Ascending aorta (tissue), 2 donors: ENCODE results near the gene KCNQ2. TPM values are rescaled to one million over a fixed set of nuclear protein-coding genes. Genes with fewer than 3 reads are reported as not detected.

ENCODE experiments used
- DNase-seq, 2 donors: peaks; one replicate each; pipeline ENCODE4 v3.0.0-alpha.2; 2019; ENCODE audit warnings: low spot score in 2 of 2
- H3K27ac ChIP-seq, 2 donors: fragments of 200-600 bp; sonication (generic); one replicate each; pipeline ENCODE4 v1.5.1; 2016 to 2017; ENCODE audit warnings: mild to moderate bottlenecking in 1 of 2
- H3K27me3 ChIP-seq: fragments of 200-600 bp; sonication (generic); one replicate; pipeline ENCODE4 v1.5.1; 2017
- H3K36me3 ChIP-seq, 2 donors: fragments of 200-600 bp; sonication (generic); one replicate each; pipeline ENCODE4 v1.5.1; 2016
- H3K4me1 ChIP-seq, 2 donors: fragments of 200-600 bp; sonication (generic); one replicate each; pipeline ENCODE4 v1.5.1; 2016 to 2017; ENCODE audit warnings: mild to moderate bottlenecking in 1 of 2
- H3K4me3 ChIP-seq, 2 donors: fragments of 200-600 bp; sonication (generic); one replicate each; pipeline ENCODE4 v1.5.1; 2016 to 2017; ENCODE audit warnings: mild to moderate bottlenecking in 1 of 2
- H3K9me3 ChIP-seq, 2 donors: fragments of 200-600 bp; sonication (generic); one replicate each; pipeline ENCODE4 v1.5.1; 2016
- intact Hi-C: fragments of 100-400 bp; cut with DNase I; formaldehyde crosslinking; loops from one replicate; pipeline ENCODE4 v1.15.1; 2023
- total RNA-seq: library from RNA; depleted of rRNA; stranded (reverse); fragments of >200 nt; gene quantifications from one replicate; pipeline ENCODE4 v1.1.0, GENCODE V29; 2016
- TF ChIP-seq, protein P1 (sequence below), 3 experiments: fragments of 200-600 bp in 2 of 3; fragments of 450-650 bp in 1 of 3; sonication (generic) in 2 of 3; IDR thresholded peaks; one replicate each; pipeline ENCODE4 v1.5.1; 2016 to 2019; ENCODE audit warnings: antibody characterized with exemption in 3 of 3, mild to moderate bottlenecking in 1 of 3, moderate library complexity in 1 of 3

KCNQ2 gene
- total RNA-seq, 1 donor from 2014 or later: not detected

DNA sequence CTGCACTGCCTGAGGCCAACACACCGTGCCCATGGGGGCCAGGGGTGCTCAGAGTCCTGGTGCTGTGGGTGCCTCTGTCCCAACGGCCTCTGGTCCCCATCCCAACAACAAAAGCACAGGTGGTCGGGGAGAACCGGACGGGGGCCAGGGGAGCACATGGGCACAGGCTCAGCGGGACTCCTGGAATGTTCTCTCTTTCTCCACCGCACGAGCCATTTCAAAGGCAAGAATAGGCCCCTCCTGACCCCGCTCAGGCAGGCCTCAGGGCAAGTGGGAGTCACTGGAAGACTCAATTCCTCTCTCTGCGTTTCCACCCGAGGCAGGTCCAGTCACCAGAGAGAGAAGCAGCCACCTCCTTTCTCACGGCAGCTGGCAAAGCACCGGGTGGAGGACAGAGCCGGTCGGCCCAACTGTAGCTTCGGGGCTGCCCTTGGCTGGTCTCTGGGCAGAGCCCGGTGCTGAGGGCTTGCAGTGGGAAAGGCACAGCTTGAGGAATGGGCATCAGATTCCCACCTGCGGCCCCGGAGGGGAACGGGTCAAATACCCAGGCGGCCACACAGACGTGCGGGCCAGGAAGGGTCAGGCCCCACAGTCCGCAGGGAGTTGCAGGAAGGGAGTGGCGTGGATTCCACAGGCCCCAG, 55.2 kb downstream of the KCNQ2 start:
- Histone ChIP-seq H3K27ac (no peak overlapping the region), H3K27me3 (no peaks in the 10 kb centered on the region), H3K36me3 (no peaks in the 10 kb centered on the region), H3K9me3 (no peaks in the 10 kb centered on the region), H3K4me1 (no peaks in the 10 kb centered on the region), H3K4me3 (no peak overlapping the region)
- intact Hi-C loops: no loop called here
- DNase-seq: no peak
- TF ChIP-seq, protein P1, sequence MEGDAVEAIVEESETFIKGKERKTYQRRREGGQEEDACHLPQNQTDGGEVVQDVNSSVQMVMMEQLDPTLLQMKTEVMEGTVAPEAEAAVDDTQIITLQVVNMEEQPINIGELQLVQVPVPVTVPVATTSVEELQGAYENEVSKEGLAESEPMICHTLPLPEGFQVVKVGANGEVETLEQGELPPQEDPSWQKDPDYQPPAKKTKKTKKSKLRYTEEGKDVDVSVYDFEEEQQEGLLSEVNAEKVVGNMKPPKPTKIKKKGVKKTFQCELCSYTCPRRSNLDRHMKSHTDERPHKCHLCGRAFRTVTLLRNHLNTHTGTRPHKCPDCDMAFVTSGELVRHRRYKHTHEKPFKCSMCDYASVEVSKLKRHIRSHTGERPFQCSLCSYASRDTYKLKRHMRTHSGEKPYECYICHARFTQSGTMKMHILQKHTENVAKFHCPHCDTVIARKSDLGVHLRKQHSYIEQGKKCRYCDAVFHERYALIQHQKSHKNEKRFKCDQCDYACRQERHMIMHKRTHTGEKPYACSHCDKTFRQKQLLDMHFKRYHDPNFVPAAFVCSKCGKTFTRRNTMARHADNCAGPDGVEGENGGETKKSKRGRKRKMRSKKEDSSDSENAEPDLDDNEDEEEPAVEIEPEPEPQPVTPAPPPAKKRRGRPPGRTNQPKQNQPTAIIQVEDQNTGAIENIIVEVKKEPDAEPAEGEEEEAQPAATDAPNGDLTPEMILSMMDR (IDR thresholded peaks at IDR 0.05): no peak

DNA sequence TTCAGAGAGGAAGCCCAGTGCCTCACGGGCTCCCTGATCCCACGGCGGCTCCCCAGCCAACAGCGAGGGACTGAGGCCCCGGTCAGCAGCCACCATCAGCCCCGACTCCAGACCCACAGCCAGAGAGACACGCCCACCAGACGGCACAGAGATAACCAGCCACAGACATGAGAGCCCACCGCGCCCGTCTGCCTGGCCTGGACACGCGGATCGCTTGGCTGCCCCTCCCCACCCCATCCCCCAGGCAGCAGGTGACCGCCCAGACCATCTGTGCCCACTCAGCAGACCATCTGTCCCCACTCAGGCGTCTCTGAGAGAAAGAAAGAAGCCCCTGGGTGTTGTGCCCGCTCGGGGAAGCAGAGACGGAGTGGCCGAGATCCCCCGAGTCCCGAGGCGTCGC, 55.8 kb downstream of the KCNQ2 start:
- no peak overlapping the region for H3K27ac ChIP-seq
- no peak for DNase-seq
- intact Hi-C loops: no loop called here
- no peaks in the 10 kb centered on the region for H3K4me1 ChIP-seq
- H3K27me3 ChIP-seq: no peaks in the 10 kb centered on the region
- no peak overlapping the region for H3K4me3 ChIP-seq
- TF ChIP-seq, protein P1 (IDR thresholded peaks at IDR 0.05): no peak
- no peaks in the 10 kb centered on the region for H3K9me3 ChIP-seq
- H3K36me3 ChIP-seq: no peaks in the 10 kb centered on the region

DNA sequence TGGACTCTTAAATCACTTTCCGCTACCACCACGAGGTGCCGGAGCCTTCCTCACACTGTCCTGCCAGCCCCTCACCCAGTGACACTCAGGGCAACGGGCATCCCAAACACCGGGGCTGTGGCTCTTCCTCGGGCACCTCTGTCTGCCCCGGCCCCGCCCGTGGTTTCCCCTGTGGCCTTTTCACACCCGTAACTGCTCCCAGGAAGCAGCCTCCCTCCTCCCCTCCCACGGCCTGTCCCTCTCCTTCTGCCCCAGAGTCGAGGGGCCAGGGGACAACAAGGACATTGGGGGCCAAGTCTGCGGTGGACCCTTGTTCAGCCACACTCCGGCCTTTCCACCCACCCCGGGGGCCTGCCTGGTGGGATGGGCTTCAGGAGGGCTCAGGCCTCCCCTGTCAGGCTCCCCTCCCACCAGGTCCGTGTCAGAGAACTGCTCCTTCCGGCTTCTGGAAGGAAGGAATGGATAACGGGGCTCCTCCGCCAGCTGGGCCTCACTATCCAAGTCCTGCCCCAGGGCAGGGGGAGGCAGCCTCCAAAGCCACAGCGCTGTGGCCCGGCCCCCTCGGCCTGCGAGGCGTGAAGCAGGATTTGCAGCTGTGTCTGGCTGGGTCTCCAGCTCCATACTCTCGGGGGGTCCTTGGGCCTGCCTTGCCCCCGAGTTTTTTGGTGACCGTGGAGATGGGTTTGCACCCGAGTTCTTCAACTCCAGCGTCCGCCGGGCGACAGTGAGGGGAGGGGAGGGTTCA, 56.6 kb downstream of the KCNQ2 start:
- Histone ChIP-seq H3K27ac (no peak overlapping the region), H3K27me3 (no peaks in the 10 kb centered on the region), H3K4me1 (no peaks in the 10 kb centered on the region), H3K4me3 (no peak overlapping the region), H3K9me3 (no peaks in the 10 kb centered on the region), H3K36me3 (no peaks in the 10 kb centered on the region)
- TF ChIP-seq, protein P1 (IDR thresholded peaks at IDR 0.05): no peak
- intact Hi-C loops: no loop called here
- no peak for DNase-seq

DNA sequence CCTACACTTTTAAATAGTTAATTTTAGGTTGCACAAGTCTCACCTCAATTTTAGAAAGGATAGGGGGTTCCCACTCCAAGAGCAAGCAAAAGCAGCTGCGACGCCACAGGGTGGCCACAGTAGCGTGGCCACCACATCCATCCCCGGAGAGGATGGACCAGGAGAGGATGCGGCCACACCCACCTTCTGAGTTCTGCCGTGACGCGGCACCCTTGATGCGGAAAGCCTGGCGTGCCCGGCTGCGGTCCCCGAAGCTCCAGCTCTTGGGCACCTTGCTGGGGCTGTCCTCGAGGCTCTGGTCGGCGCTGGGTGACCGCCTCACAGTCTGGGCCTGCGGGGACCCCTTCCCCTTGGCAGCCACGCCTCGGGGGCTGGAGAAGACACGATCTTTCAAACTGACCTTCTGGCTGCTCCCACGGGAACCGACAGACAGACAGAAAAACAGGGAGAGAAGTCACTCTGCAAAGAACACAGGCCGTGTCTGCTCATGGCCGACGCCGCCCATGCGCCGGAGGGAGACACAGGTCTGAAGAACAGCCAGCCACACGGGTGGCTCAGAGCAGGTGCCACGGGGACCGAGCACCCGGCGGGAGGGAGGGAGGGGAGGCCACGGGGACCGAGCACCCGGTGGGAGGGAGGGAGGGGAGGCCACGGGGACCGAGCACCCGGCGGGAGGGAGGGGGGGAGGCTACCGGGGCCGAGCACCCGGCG, 57.6 kb downstream of the KCNQ2 start:
- TF ChIP-seq, protein P1 (IDR thresholded peaks at IDR 0.05): no peak
- Histone ChIP-seq H3K36me3 (no peaks in the 10 kb centered on the region), H3K27me3 (no peaks in the 10 kb centered on the region), H3K4me3 (no peak overlapping the region), H3K4me1 (no peaks in the 10 kb centered on the region), H3K27ac (no peak overlapping the region), H3K9me3 (no peaks in the 10 kb centered on the region)
- DNase-seq: no peak
- intact Hi-C loops: no loop called here

DNA sequence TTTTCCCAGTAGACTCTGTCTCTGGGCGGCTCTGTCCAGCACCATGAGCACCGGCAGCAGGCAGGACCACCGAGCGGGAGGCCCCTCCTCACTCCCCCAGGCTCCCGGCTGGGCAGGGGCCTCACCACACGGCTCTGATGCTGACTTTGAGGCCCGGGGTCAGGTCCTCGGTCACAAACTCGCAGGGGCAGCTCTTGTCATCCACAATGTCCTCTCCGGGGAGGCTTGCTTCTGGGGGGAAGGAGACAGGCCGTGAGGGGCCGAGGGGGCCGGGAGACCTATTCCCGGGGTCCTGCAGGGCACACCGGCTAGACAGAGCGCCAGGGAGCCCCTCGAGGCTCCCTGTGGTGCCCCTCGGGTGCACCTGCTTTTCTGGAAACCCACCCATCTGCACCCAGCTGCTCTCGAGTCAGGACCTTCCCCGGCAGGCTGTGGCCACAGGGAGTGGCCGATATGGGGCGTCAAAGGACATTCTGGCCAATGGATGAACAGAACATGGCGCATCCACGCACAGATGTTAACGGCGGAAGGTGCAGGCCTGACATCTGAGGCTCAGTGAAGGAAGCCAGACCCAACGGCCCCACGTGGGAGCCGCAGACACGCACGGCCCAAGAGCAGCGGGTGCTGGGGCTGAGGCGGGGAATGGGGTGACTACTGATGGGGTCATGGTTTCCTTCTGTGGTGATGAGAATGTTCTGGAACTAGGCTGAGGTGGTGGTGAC, 58.3 kb downstream of the KCNQ2 start:
- intact Hi-C loops: no loop called here
- Histone ChIP-seq H3K9me3 (no peaks in the 10 kb centered on the region), H3K27me3 (no peaks in the 10 kb centered on the region), H3K27ac (no peak overlapping the region), H3K4me1 (no peaks in the 10 kb centered on the region), H3K36me3 (no peaks in the 10 kb centered on the region), H3K4me3 (no peak overlapping the region)
- DNase-seq: no peak
- TF ChIP-seq, protein P1 (IDR thresholded peaks at IDR 0.05): no peak
